Mucosa of gallbladder (tissue), 1 donor: ENCODE measurements around the gene MTREX. TPM values are rescaled to one million over a fixed set of nuclear protein-coding genes. Genes with fewer than 3 reads are reported as not detected.

Experiments
- DNase-seq: peaks from one replicate; pipeline ENCODE4 v3.0.0-alpha.2; 2020; ENCODE audit warnings: low spot score
- total RNA-seq: library from RNA; stranded (reverse); gene quantifications from one replicate; pipeline ENCODE4 v1.2.1, GENCODE V29; 2021
- donor health status: DM: no; HTN: no; CAD: no.

The MTREX gene
- total RNA-seq, 1 donor from 2014 or later = 61.1 TPM

DNA sequence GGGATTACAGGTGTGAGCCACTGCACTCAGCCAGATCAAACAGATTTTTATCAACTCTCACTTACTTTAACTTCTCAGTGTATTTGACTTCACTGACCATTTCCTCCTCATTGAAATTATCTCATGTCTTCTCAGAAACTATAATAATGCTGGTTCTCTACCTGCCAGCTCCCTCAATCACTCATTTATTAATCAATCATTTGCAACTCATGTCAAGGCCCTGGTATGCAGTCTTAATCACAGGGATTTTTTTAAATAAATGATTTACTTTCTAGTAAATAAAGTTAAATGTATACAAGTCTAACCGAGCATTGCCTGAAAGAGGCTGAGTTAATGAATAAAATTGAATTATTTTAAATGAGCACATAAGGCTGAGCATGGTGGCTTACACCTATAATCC lies 163.7 kb downstream of the MTREX start:
- no peak for DNase-seq

DNA sequence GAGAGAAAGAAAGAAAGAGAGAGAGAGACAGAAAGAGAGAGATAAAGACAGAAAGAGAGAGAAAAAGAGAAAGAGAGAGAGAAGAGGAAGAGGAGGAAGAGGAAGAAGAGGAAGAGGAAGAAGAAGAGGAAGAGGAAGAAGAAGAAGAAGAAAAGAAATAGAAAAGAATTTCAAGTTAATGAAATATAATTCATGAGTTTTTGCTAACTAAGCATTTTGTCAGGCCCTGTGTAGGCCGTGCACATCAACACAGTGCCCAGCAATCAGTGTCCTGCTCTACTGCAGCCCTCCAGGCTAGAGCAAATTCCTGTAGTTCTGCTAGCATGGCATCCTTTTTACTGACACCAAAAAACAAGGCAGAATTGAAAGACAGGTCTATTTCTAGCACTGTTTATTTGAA lies 164.9 kb downstream of the MTREX start:
- DNase-seq = no peak

Other genes starting within 250 kb of the MTREX start
- 5.4 TPM for gene GZMA, start 205.3 kb upstream of the MTREX start, total RNA-seq
- gene GPX8, start 147.8 kb upstream of the MTREX start, total RNA-seq = 26.8 TPM
- gene CDC20B, start 134.8 kb upstream of the MTREX start, total RNA-seq = 0.20 TPM
- 0.92 TPM for gene MCIDAS, start 80.7 kb upstream of the MTREX start, total RNA-seq
- 14.4 TPM for gene CCNO, start 74.4 kb upstream of the MTREX start, total RNA-seq
- 31.6 TPM for gene DHX29, start 295 bp upstream of the MTREX start, total RNA-seq
- 146 TPM for gene PLPP1, start 227.0 kb downstream of the MTREX start, total RNA-seq